Stomach smooth muscle (tissue), 2 donors: ENCODE results near the gene MALT1.

Source experiments
- H3K27ac ChIP-seq: one replicate; pipeline ENCODE4 v1.7.0; 2013; ENCODE audit warnings: mild to moderate bottlenecking, low read length, inconsistent platforms
- H3K27me3 ChIP-seq, 2 donors: one replicate each; pipeline ENCODE4 v1.7.0; 2013; ENCODE audit warnings: low read length in 2 of 2; ENCODE audit not compliant: insufficient read depth in 2 of 2, control insufficient read depth in 1 of 2
- H3K36me3 ChIP-seq, 2 donors: one replicate each; pipeline ENCODE4 v1.7.0; 2013; ENCODE audit warnings: low read length in 2 of 2; ENCODE audit not compliant: control insufficient read depth in 2 of 2, insufficient read depth in 2 of 2
- H3K4me1 ChIP-seq: one replicate; pipeline ENCODE4 v1.7.0; 2013; ENCODE audit warnings: low read length; ENCODE audit not compliant: control insufficient read depth, insufficient read depth
- H3K4me3 ChIP-seq, 2 donors: one replicate each; pipeline ENCODE4 v1.7.0; 2013; ENCODE audit warnings: low read length in 2 of 2
- H3K9ac ChIP-seq, 2 donors: one replicate each; pipeline ENCODE4 v1.7.0; 2013; ENCODE audit warnings: low read length in 2 of 2, mild to moderate bottlenecking in 1 of 2
- H3K9me3 ChIP-seq, 2 donors: one replicate each; pipeline ENCODE4 v1.7.0; 2013; ENCODE audit warnings: low read length in 2 of 2; ENCODE audit not compliant: control insufficient read depth in 2 of 2
- donor health status: healthy.
- donor health status: Pancreatic carcinoma.

The MALT1 gene

GRCh38 chr18:58671111-58671631, at the start of gene MALT1:
MALT1 (plus strand) TSS chr18:58671465; CDS start chr18:58671644, 179 bp downstream.
- Histone ChIP-seq H3K9ac (peak within 1 kb of the TSS; percentile 67 to 79), H3K27me3 (peaks cover 0 to 4% of the 10 kb centered on the region in 2 donors), H3K27ac (peak within 1 kb of the TSS; percentile 64), H3K9me3 (no peaks in the 10 kb centered on the region), H3K36me3 (no peaks in the 10 kb centered on the region), H3K4me3 (peak within 1 kb of the TSS; percentile 70 to 76), H3K4me1 (peaks cover 7% of the 10 kb centered on the region)

- H3K27me3 ChIP-seq: no peaks in the 10 kb centered on the region
- peaks cover 7% of the 10 kb centered on the region for H3K4me1 ChIP-seq
- H3K9me3 ChIP-seq: no peaks in the 10 kb centered on the region
- H3K27ac ChIP-seq: no peak overlapping the region
- H3K9ac ChIP-seq: no peak overlapping the region
- H3K4me3 ChIP-seq: no peak overlapping the region
- no peaks in the 10 kb centered on the region for H3K36me3 ChIP-seq
Observed at GRCh38 chr18:58624011-58624410, 47.3 kb upstream of the MALT1 start.

- H3K9ac ChIP-seq: no peak overlapping the region
- no peaks in the 10 kb centered on the region for H3K9me3 ChIP-seq
- H3K4me1 ChIP-seq: peaks cover 5% of the 10 kb centered on the region
- H3K4me3 ChIP-seq: peak overlapping the region in 1 of 2 donors; percentile 44
- no peaks in the 10 kb centered on the region for H3K27me3 ChIP-seq
- no peak overlapping the region for H3K27ac ChIP-seq
- H3K36me3 ChIP-seq: no peaks in the 10 kb centered on the region
Observed at GRCh38 chr18:58625839-58626238, 45.4 kb upstream of the MALT1 start.

- no peak overlapping the region for H3K9ac ChIP-seq
- H3K4me1 ChIP-seq: peaks cover 3% of the 10 kb centered on the region
- H3K27ac ChIP-seq: no peak overlapping the region
- no peaks in the 10 kb centered on the region for H3K9me3 ChIP-seq
- H3K4me3 ChIP-seq: no peak overlapping the region
- no peaks in the 10 kb centered on the region for H3K27me3 ChIP-seq
- H3K36me3 ChIP-seq: no peaks in the 10 kb centered on the region
Observed at GRCh38 chr18:58630071-58630470, 41.2 kb upstream of the MALT1 start.

- no peak overlapping the region for H3K4me3 ChIP-seq
- no peak overlapping the region for H3K9ac ChIP-seq
- peaks cover 3% of the 10 kb centered on the region for H3K4me1 ChIP-seq
- H3K9me3 ChIP-seq: no peaks in the 10 kb centered on the region
- no peaks in the 10 kb centered on the region for H3K27me3 ChIP-seq
- H3K27ac ChIP-seq: no peak overlapping the region
- H3K36me3 ChIP-seq: no peaks in the 10 kb centered on the region
Observed at GRCh38 chr18:58631301-58631700, 40.0 kb upstream of the MALT1 start.

- H3K4me1 ChIP-seq: peaks cover 3% of the 10 kb centered on the region
- H3K27me3 ChIP-seq: no peaks in the 10 kb centered on the region
- no peak overlapping the region for H3K9ac ChIP-seq
- H3K27ac ChIP-seq: no peak overlapping the region
- no peak overlapping the region for H3K4me3 ChIP-seq
- H3K36me3 ChIP-seq: no peaks in the 10 kb centered on the region
- H3K9me3 ChIP-seq: no peaks in the 10 kb centered on the region
Observed at GRCh38 chr18:58632552-58632951, 38.7 kb upstream of the MALT1 start.

GRCh38 chr18:58633874-58634273, 37.4 kb upstream of the MALT1 start:
- Histone ChIP-seq H3K27ac (no peak overlapping the region), H3K27me3 (no peaks in the 10 kb centered on the region), H3K4me1 (peaks cover 3% of the 10 kb centered on the region), H3K4me3 (no peak overlapping the region), H3K36me3 (no peaks in the 10 kb centered on the region), H3K9ac (no peak overlapping the region), H3K9me3 (no peaks in the 10 kb centered on the region)

GRCh38 chr18:58635891-58636290, 35.4 kb upstream of the MALT1 start:
- H3K4me1 ChIP-seq: peaks cover 3% of the 10 kb centered on the region
- no peaks in the 10 kb centered on the region for H3K36me3 ChIP-seq
- H3K4me3 ChIP-seq: no peak overlapping the region
- H3K27ac ChIP-seq: no peak overlapping the region
- H3K27me3 ChIP-seq: no peaks in the 10 kb centered on the region
- no peaks in the 10 kb centered on the region for H3K9me3 ChIP-seq
- no peak overlapping the region for H3K9ac ChIP-seq

- Histone ChIP-seq H3K4me3 (no peak overlapping the region), H3K27me3 (no peaks in the 10 kb centered on the region), H3K9me3 (no peaks in the 10 kb centered on the region), H3K27ac (no peak overlapping the region), H3K36me3 (no peaks in the 10 kb centered on the region), H3K4me1 (peaks cover 3% of the 10 kb centered on the region), H3K9ac (no peak overlapping the region)
Observed at GRCh38 chr18:58637197-58637596, 34.1 kb upstream of the MALT1 start.

GRCh38 chr18:58637946-58638345, 33.3 kb upstream of the MALT1 start:
- Histone ChIP-seq H3K9ac (no peak overlapping the region), H3K27me3 (no peaks in the 10 kb centered on the region), H3K27ac (no peak overlapping the region), H3K9me3 (no peaks in the 10 kb centered on the region), H3K4me3 (no peak overlapping the region), H3K36me3 (no peaks in the 10 kb centered on the region), H3K4me1 (no peaks in the 10 kb centered on the region)

GRCh38 chr18:58638441-58638840, 32.8 kb upstream of the MALT1 start:
- Histone ChIP-seq H3K4me1 (no peaks in the 10 kb centered on the region), H3K4me3 (no peak overlapping the region), H3K9me3 (no peaks in the 10 kb centered on the region), H3K9ac (no peak overlapping the region), H3K27ac (no peak overlapping the region), H3K36me3 (no peaks in the 10 kb centered on the region), H3K27me3 (no peaks in the 10 kb centered on the region)
